WTC11 (cell line): ENCODE data around the gene CYP19A1.

Experiments used
- CBFB ChIP-seq: sonication (generic); formaldehyde crosslinking; IDR thresholded peaks from 2 replicates; pipeline ENCODE4 v1.8.1; 2022; ENCODE audit warnings: mild to moderate bottlenecking, low read depth, missing genetic modification reagents
- CTCF ChIP-seq: fragments of 200-600 bp; IDR thresholded peaks from 2 replicates; pipeline ENCODE4 v1.8.0; 2022; ENCODE audit warnings: antibody characterized with exemption
- MAX ChIP-seq: sonication (generic); formaldehyde crosslinking; IDR thresholded peaks from 2 replicates; pipeline ENCODE4 v1.8.0; 2022; ENCODE audit warnings: mild to moderate bottlenecking, missing genetic modification reagents
- SP1 ChIP-seq: sonication (generic); formaldehyde crosslinking; conservative IDR thresholded peaks from 2 replicates; pipeline ENCODE4 v1.8.1; 2022; ENCODE audit warnings: missing genetic modification reagents
- ZNF423 ChIP-seq: fragments of 250-450 bp; sonication (Bioruptor Pico); IDR thresholded peaks from 2 replicates; pipeline ENCODE4 v2.1.2; 2022; ENCODE audit warnings: mild to moderate bottlenecking, moderate library complexity
- ZNF671 ChIP-seq: fragments of 250-450 bp; sonication (Bioruptor Pico); IDR thresholded peaks from 2 replicates; pipeline ENCODE4 v1.8.0; 2021; ENCODE audit warnings: mild to moderate bottlenecking

- TF ChIP-seq CBFB (CRISPR knock-in tag) (no peak), ZNF671 (CRISPR knock-in tag) (no peak), MAX (CRISPR knock-in tag) (no peak), CTCF (no peak), SP1 (CRISPR knock-in tag) (no peak), ZNF423 (CRISPR knock-in tag) (no peak)
Observed at GRCh38 chr15:51377038-51377786, 38.8 kb upstream of the CYP19A1 start.
